B cell (primary cell): ENCODE results near the gene SEH1L.

Source experiments
- CTCF ChIP-seq: fragments of 200-600 bp; IDR thresholded peaks from one replicate; pipeline ENCODE4 v1.8.0; 2022; ENCODE audit warnings: antibody characterized with exemption, mild to moderate bottlenecking
- EZH2 ChIP-seq: IDR thresholded peaks from 2 replicates; pipeline ENCODE4 v1.6.1; 2012; ENCODE audit warnings: borderline replicate concordance, low read depth, mild to moderate bottlenecking, moderate library complexity, low read length; ENCODE audit not compliant: insufficient read depth, poor library complexity, severe bottlenecking

DNA sequence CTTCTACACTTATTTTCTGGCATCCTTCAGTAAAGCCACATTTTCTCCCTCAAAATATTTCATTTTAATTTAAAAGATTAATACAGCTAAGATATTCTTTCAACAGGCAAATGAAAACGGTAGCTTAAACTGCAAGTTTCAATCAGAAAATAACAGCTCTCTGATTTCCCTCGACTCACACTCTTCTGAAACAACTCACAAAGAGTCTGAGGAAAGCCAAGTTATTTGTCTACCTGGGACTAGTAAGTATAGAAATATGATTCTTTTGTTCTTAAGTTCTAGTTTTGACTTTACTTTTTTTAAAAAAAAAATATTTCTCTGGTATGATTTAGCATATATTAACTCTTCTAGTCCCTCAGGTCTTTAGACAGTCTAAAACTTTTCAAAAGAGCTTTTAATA, 70.6 kb downstream of the SEH1L start:
- no peak for TF ChIP-seq CTCF
- TF ChIP-seq EZH2: no peak
